ENCODE measurements around the gene TMPRSS2.
"Not testable (repeated sequence)": the region's sequence is repeated elsewhere in the genome, so short reads cannot be mapped to it uniquely, and the experiment has no call there.

The TMPRSS2 gene

DNA sequence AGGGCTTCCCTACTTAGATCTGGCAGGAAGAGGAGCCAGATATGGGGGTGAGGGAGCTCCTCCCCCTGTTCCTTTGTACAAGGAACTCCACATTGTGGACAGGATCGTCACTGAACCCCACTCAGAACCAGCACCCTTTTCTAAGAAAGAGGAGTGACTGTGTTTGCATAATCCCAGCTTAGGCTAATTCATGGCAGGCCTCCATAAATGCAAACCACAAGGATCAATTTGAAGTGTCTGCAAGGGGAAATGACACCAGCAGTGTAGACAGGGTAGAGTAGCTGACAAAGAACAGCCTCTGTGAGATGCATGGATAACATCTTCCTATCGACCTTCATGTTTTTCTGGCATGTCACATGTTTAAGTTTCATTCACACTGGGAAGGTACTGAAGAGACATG is 70.2 kb downstream of the TMPRSS2 start:
- Mint-ChIP-seq H3K27me3 (no peaks in the 10 kb centered on the region), H3K9me3 (no peaks in the 10 kb centered on the region), H3K4me1 (ENCODE audit: low read depth) (peaks cover 4% of the 10 kb centered on the region), H3K27ac (no peak overlapping the region), H3K4me3 (no peak overlapping the region), H3K36me3 (ENCODE audit: low read depth) (peaks cover 74% of the 10 kb centered on the region)

DNA sequence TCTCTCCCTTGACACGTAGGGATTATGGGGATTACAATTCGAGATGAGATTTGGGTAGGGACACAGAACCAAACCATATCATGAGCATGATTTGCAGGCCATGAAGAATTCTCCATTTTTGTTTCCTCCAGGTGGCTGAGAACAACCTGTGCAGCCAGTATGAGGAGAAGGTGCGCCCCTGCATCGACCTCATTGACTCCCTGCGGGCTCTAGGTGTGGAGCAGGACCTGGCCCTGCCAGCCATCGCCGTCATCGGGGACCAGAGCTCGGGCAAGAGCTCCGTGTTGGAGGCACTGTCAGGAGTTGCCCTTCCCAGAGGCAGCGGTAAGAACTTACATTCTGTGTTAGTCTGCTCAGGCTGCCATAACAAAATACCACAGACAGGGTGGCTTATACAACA is 72.3 kb downstream of the TMPRSS2 start:
- Mint-ChIP-seq H3K9me3 (no peaks in the 10 kb centered on the region), H3K4me1 (ENCODE audit: low read depth) (peaks cover 8% of the 10 kb centered on the region), H3K27ac (no peak overlapping the region)

DNA sequence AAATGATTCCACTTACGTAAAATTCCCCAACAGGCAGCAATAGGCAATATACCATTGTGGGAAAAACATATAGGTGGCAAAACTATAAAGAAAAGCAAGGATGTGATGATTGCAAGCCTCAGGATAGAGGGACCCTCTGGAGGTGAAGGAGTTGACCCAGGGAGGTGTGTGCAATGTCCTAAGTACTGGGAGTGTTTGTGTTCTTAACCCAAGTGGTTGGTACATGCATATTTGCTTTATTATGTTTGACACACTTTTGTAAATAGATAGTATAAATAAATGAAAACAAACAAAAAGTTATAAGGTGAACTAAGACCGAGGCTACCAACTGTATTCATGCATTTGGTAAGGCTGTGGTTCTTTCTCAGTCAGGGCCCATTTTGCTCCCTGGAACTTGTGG is 74.4 kb downstream of the TMPRSS2 start:
- Mint-ChIP-seq H3K4me1 (ENCODE audit: low read depth) (peaks cover 19% of the 10 kb centered on the region), H3K27me3 (no peaks in the 10 kb centered on the region), H3K4me3 (no peak overlapping the region), H3K27ac (no peak overlapping the region), H3K36me3 (ENCODE audit: low read depth) (peaks cover 78% of the 10 kb centered on the region), H3K9me3 (no peaks in the 10 kb centered on the region)

More for the DNA sequence above, 72.3 kb downstream of the TMPRSS2 start:
- Mint-ChIP-seq H3K36me3 (ENCODE audit: low read depth) (peaks cover 75% of the 10 kb centered on the region), H3K27me3 (no peaks in the 10 kb centered on the region), H3K4me3 (no peak overlapping the region)

GRCh38 chr21:41432562-41433460 is 75.1 kb downstream of the TMPRSS2 start:
- Mint-ChIP-seq H3K27me3 (no peaks in the 10 kb centered on the region), H3K4me3 (no peak overlapping the region), H3K27ac (no peak overlapping the region), H3K4me1 (ENCODE audit: low read depth) (peaks cover 27% of the 10 kb centered on the region), H3K36me3 (ENCODE audit: low read depth) (peaks cover 79% of the 10 kb centered on the region), H3K9me3 (no peaks in the 10 kb centered on the region)

GRCh38 chr21:41431788-41432548 is 76.0 kb downstream of the TMPRSS2 start:
- H3K27ac Mint-ChIP-seq, result no peak overlapping the region
- peaks cover 35% of the 10 kb centered on the region for H3K4me1 Mint-ChIP-seq (ENCODE audit: low read depth)
- peaks cover 75% of the 10 kb centered on the region for H3K36me3 Mint-ChIP-seq (ENCODE audit: low read depth)
- H3K27me3 Mint-ChIP-seq, result no peaks in the 10 kb centered on the region
- H3K9me3 Mint-ChIP-seq, result no peaks in the 10 kb centered on the region
- H3K4me3 Mint-ChIP-seq, result no peak overlapping the region

- H3K27ac Mint-ChIP-seq, result no peak overlapping the region
- peaks cover 56% of the 10 kb centered on the region for H3K36me3 Mint-ChIP-seq (ENCODE audit: low read depth)
- H3K4me3 Mint-ChIP-seq, result peak overlapping the region; percentile 30
- H3K9me3 Mint-ChIP-seq, result no peaks in the 10 kb centered on the region
- H3K4me1 Mint-ChIP-seq (ENCODE audit: low read depth), result peaks cover 42% of the 10 kb centered on the region
- H3K27me3 Mint-ChIP-seq, result no peaks in the 10 kb centered on the region
Measured at GRCh38 chr21:41429925-41430491, 78.0 kb downstream of the TMPRSS2 start.

- no peak overlapping the region for H3K27ac Mint-ChIP-seq
- no peak overlapping the region for H3K4me3 Mint-ChIP-seq
- H3K36me3 Mint-ChIP-seq (ENCODE audit: low read depth), result peaks cover 48% of the 10 kb centered on the region
- H3K27me3 Mint-ChIP-seq, result no peaks in the 10 kb centered on the region
- H3K4me1 Mint-ChIP-seq (ENCODE audit: low read depth), result peaks cover 48% of the 10 kb centered on the region
- H3K9me3 Mint-ChIP-seq, result no peaks in the 10 kb centered on the region
Measured at GRCh38 chr21:41429305-41429704, 78.7 kb downstream of the TMPRSS2 start.

GRCh38 chr21:41428847-41429246 is 79.1 kb downstream of the TMPRSS2 start:
- H3K27ac Mint-ChIP-seq, result no peak overlapping the region
- peaks cover 48% of the 10 kb centered on the region for H3K4me1 Mint-ChIP-seq (ENCODE audit: low read depth)
- H3K9me3 Mint-ChIP-seq, result no peaks in the 10 kb centered on the region
- H3K4me3 Mint-ChIP-seq, result no peak overlapping the region
- H3K27me3 Mint-ChIP-seq, result no peaks in the 10 kb centered on the region
- peaks cover 44% of the 10 kb centered on the region for H3K36me3 Mint-ChIP-seq (ENCODE audit: low read depth)

DNA sequence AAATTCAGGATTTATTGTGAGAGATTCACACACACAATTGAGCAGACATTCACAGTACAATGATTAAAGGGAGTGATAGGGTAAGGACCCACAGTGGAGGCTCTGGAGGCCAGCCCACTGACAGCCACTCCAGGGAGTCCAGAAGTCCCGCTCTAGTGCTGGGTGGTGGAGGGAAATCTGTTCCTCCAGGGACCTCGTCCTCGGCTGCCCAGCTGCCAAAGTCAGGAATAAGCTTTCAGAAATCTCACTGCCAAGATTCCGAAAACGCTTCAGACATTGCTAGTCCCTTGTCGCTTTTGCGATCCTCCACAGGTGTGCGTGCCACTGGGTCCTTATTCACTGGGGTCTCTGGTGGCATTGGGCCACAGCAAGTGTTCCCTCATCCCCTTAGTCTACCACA is 79.6 kb downstream of the TMPRSS2 start:
- H3K4me1 Mint-ChIP-seq (ENCODE audit: low read depth), result peaks cover 52% of the 10 kb centered on the region
- H3K36me3 Mint-ChIP-seq (ENCODE audit: low read depth), result peaks cover 39% of the 10 kb centered on the region
- no peaks in the 10 kb centered on the region for H3K9me3 Mint-ChIP-seq
- no peaks in the 10 kb centered on the region for H3K27me3 Mint-ChIP-seq
- H3K4me3 Mint-ChIP-seq, result peak overlapping the region; percentile 91
- peak overlapping the region; percentile 1 for H3K27ac Mint-ChIP-seq

GRCh38 chr21:41427556-41427955 is 80.4 kb downstream of the TMPRSS2 start:
- H3K9me3 Mint-ChIP-seq, result no peaks in the 10 kb centered on the region
- peak overlapping the region; percentile 68 for H3K27ac Mint-ChIP-seq
- H3K36me3 Mint-ChIP-seq (ENCODE audit: low read depth), result peaks cover 31% of the 10 kb centered on the region

DNA sequence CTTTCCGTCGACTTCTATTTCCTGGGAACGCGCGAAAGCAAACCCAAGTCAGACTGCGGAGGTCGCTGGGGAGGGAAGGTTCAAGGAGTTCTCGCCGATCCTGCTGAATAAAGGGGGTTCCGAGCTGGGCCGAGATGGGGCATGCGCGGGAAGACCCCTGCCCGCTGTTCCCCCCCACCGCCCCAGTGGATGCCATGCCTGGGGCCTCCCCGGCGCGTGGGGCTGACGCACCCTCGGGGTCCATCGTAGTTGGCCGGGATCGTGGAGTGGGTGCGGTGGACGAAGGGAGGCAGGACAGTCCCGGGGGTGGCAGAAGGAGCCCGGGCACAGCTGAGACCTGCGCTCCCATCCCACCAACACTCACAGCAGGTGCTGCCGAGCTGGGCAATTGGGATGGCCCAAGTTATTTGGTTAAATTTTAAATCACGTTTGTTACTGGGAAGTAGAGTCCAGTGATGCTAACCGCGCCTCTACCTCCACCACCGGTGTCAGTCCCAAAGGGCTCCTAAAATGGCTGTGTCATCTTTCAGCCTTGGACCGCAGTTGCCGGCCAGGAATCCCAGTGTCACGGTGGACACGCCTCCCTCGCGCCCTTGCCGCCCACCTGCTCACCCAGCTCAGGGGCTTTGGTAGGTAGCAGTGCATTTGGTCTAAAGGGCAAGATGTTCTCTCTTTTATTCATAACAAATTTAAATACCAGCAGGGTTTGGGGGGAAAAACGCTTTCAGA is 81.1 kb downstream of the TMPRSS2 start:
- Mint-ChIP-seq H3K27ac (peak overlapping the region; percentile 68), H3K4me1 (ENCODE audit: low read depth) (peaks cover 59% of the 10 kb centered on the region), H3K36me3 (ENCODE audit: low read depth) (peaks cover 24% of the 10 kb centered on the region), H3K27me3 (no peaks in the 10 kb centered on the region), H3K9me3 (no peaks in the 10 kb centered on the region), H3K4me3 (peak overlapping the region; percentile 91)

More at GRCh38 chr21:41427556-41427955, 80.4 kb downstream of the TMPRSS2 start:
- H3K27me3 Mint-ChIP-seq, result no peaks in the 10 kb centered on the region
- H3K4me1 Mint-ChIP-seq (ENCODE audit: low read depth), result peaks cover 54% of the 10 kb centered on the region
- H3K4me3 Mint-ChIP-seq, result peak overlapping the region; percentile 91

- peaks cover 19% of the 10 kb centered on the region for H3K36me3 Mint-ChIP-seq (ENCODE audit: low read depth)
- no peaks in the 10 kb centered on the region for H3K27me3 Mint-ChIP-seq
- H3K4me3 Mint-ChIP-seq, result peak within 1 kb of the TSS; percentile 91
- H3K27ac Mint-ChIP-seq, result peak within 1 kb of the TSS; percentile 93
- H3K4me1 Mint-ChIP-seq (ENCODE audit: low read depth), result peaks cover 57% of the 10 kb centered on the region
- no peaks in the 10 kb centered on the region for H3K9me3 Mint-ChIP-seq
Measured at GRCh38 chr21:41425954-41426675, 81.8 kb downstream of the TMPRSS2 start, which contains the start of gene MX1. Gene MX1, plus strand, starts transcription at chr21:41426239. Its CDS starts 5,832 bp downstream, at chr21:41432071.

- H3K27me3 Mint-ChIP-seq, result no peaks in the 10 kb centered on the region
- peak overlapping the region; percentile 91 for H3K4me3 Mint-ChIP-seq
- peak overlapping the region; percentile 93 for H3K27ac Mint-ChIP-seq
- H3K9me3 Mint-ChIP-seq, result no peaks in the 10 kb centered on the region
- peaks cover 15% of the 10 kb centered on the region for H3K36me3 Mint-ChIP-seq (ENCODE audit: low read depth)
- H3K4me1 Mint-ChIP-seq (ENCODE audit: low read depth), result peaks cover 61% of the 10 kb centered on the region
Measured at GRCh38 chr21:41425588-41425953, 82.4 kb downstream of the TMPRSS2 start.

DNA sequence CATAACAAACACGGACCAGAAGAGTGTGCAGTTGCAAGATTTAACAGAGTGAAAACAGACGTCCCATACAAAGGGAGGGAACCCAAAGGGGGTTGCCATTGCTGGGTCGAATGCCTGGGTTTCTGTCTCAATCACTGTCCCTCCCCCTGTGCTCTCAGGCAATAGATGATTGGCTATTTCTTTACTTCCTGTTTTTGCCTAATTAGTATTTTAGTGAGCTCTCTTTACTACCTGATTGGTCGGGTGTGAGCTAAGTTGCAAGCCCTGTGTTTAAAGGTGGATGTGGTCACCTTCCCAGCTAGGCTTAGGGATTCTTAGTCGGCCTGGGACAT is 84.7 kb downstream of the TMPRSS2 start:
- Mint-ChIP-seq H3K4me1 (ENCODE audit: low read depth) (peaks cover 54% of the 10 kb centered on the region), H3K27ac (peak overlapping the region; percentile 64)
- H3K27me3 Mint-ChIP-seq; H3K4me3 Mint-ChIP-seq; H3K36me3 Mint-ChIP-seq (ENCODE audit: low read depth); H3K9me3 Mint-ChIP-seq: not testable (repeated sequence)

Data from stimulated activated naive CD8-positive, alpha-beta T cell treated with anti-CD3 and anti-CD28 coated beads, Interleukin-15, Interleukin-2, amounts not matched to agents 100 ng/mL and 50 ng/mL, for 24 hours (primary cell).